A549 (cell line): Measurements from ENCODE around the gene CAVIN1. TPM values are rescaled to one million over a fixed set of nuclear protein-coding genes. Genes with fewer than 3 reads are reported as not detected.
A peak's percentile ranks its signal among the peaks of the same experiment; 100 is the strongest.

Experiments
- ATAC-seq, 2 experiments: fragments of 200-7000 bp in 1 of 2; fragments of >200 bp in 1 of 2; cut with Nextera tagmentation in 1 of 2; cut with Tn5 transposase in 1 of 2; 3 replicates each; pipeline versions ENCODE4 v1.8.0 to v1.9.1; 2018 to 2020; ENCODE audit warnings: mild to moderate bottlenecking in 1 of 2, moderate library complexity in 1 of 2
- CTCF ChIA-PET: fragments of 300-600 bp; sonication (Branson Sonifier 250); formaldehyde crosslinking; extraction: SDS; loops from one replicate; lab custom pipeline; 2021; ENCODE audit warnings: antibody characterized with exemption, inconsistent platforms; lab: Yijun Ruan, JAX
- POLR2A ChIA-PET: fragments of 350-600 bp; formaldehyde crosslinking; extraction: SDS; loops from one replicate; lab custom pipeline; 2021; ENCODE audit warnings: antibody characterized with exemption, inconsistent platforms; lab: Yijun Ruan, JAX
- DNase-seq, 2 experiments: peaks; one replicate each; pipeline versions ENCODE4 v3.0.0 to v3.0.0-alpha.2; 2011 to 2016; ENCODE audit warnings: low read depth in 1 of 2, low spot score in 1 of 2
- FAIRE-seq: peaks from 2 replicates; lab custom pipeline; 2011; peaks lifted over from hg19 to GRCh38; lab: Jason Lieb, UNC
- H3K27ac ChIP-seq, 2 experiments: fragments of >200 bp; sonication (Bioruptor Twin); formaldehyde crosslinking; 3 replicates each; pipeline ENCODE4 v1.5.1; 2016 to 2017
- H3K4me1 ChIP-seq: fragments of >200 bp; sonication (Bioruptor Twin); formaldehyde crosslinking; 3 replicates; pipeline ENCODE4 v1.6.1; 2016
- H3K4me2 ChIP-seq: fragments of >200 bp; sonication (Bioruptor Twin); formaldehyde crosslinking; 3 replicates; pipeline ENCODE4 v1.6.1; 2016
- H3K4me3 ChIP-seq: fragments of >200 bp; sonication (Bioruptor Twin); formaldehyde crosslinking; 3 replicates; pipeline ENCODE4 v1.5.1; 2016
- H3K9me3 ChIP-seq: fragments of >200 bp; sonication (Bioruptor Twin); formaldehyde crosslinking; 3 replicates; pipeline ENCODE4 v1.6.1; 2016
- CBX8 ChIP-seq: fragments of 200-600 bp; sonication (generic); IDR thresholded peaks from 2 replicates; pipeline ENCODE4 v1.6.1; 2016
- CEBPB ChIP-seq, 2 experiments: fragments of >200 bp in 1 of 2; sonication (Bioruptor Twin) in 1 of 2; formaldehyde crosslinking in 1 of 2; IDR thresholded peaks; 2 replicates each; pipeline ENCODE4 v1.6.1; 2012 to 2016
- CHD2 ChIP-seq: fragments of 150-350 bp; IDR thresholded peaks from 2 replicates; pipeline ENCODE4 v1.6.1; 2014; ENCODE audit warnings: low read length; ENCODE audit not compliant: partially characterized antibody
- EHF ChIP-seq: fragments of 250-450 bp; sonication (Bioruptor Pico); IDR thresholded peaks from 2 replicates; pipeline ENCODE4 v1.5.0; 2020; ENCODE audit warnings: mild to moderate bottlenecking
- ESRRA ChIP-seq: fragments of 150-350 bp; IDR thresholded peaks from 2 replicates; pipeline ENCODE4 v1.6.1; 2014; ENCODE audit warnings: mild to moderate bottlenecking, low read length, borderline replicate concordance
- GATA3 ChIP-seq: IDR thresholded peaks from 2 replicates; pipeline ENCODE4 v1.6.1; 2012; ENCODE audit warnings: borderline replicate concordance
- HEYL ChIP-seq: fragments of 250-450 bp; sonication (Bioruptor Pico); IDR thresholded peaks from 2 replicates; pipeline ENCODE4 v1.8.0; 2021; ENCODE audit warnings: mild to moderate bottlenecking, moderate library complexity
- HOXA7 ChIP-seq: fragments of 250-450 bp; sonication (Bioruptor Pico); IDR thresholded peaks from 2 replicates; pipeline ENCODE4 v1.5.0; 2020; ENCODE audit warnings: mild to moderate bottlenecking, moderate library complexity
- HOXB13 ChIP-seq: fragments of 250-450 bp; sonication (Bioruptor Pico); IDR thresholded peaks from 2 replicates; pipeline ENCODE4 v1.5.0; 2020; ENCODE audit warnings: low read depth, mild to moderate bottlenecking, moderate library complexity
- KDM1A ChIP-seq: fragments of 200-600 bp; sonication (generic); IDR thresholded peaks from 2 replicates; pipeline ENCODE4 v1.6.1; 2016; ENCODE audit warnings: low read depth, mild to moderate bottlenecking
- KDM5A ChIP-seq: fragments of 200-600 bp; sonication (generic); IDR thresholded peaks from 2 replicates; pipeline ENCODE4 v1.6.1; 2016; ENCODE audit warnings: antibody characterized with exemption, mild to moderate bottlenecking
- MAZ ChIP-seq: fragments of 150-350 bp; IDR thresholded peaks from 2 replicates; pipeline ENCODE4 v1.6.1; 2014; ENCODE audit warnings: antibody characterized with exemption, low read depth, low read length, borderline replicate concordance
- NR3C1 ChIP-seq: fragments of >200 bp; sonication (Bioruptor Twin); formaldehyde crosslinking; IDR thresholded peaks from 3 replicates; pipeline ENCODE4 v1.6.1; 2017
- POLR2A ChIP-seq: IDR thresholded peaks from 2 replicates; pipeline ENCODE4 v1.6.1; 2012; ENCODE audit warnings: mild to moderate bottlenecking, low read length
- RAD21 ChIP-seq, 2 experiments: fragments of >200 bp in 1 of 2; sonication (Bioruptor Twin) in 1 of 2; formaldehyde crosslinking in 1 of 2; IDR thresholded peaks in 1 of 2; conservative IDR thresholded peaks in 1 of 2; 2 replicates in 1 of 2; 3 replicates in 1 of 2; pipeline ENCODE4 v1.6.1; 2012 to 2018; ENCODE audit warnings: inconsistent platforms in 1 of 2
- RARB ChIP-seq: fragments of 250-450 bp; sonication (Bioruptor Pico); IDR thresholded peaks from 2 replicates; pipeline ENCODE4 v1.8.0; 2021; ENCODE audit warnings: mild to moderate bottlenecking, moderate library complexity
- TP53 ChIP-seq: fragments of 250-450 bp; sonication (Bioruptor Pico); IDR thresholded peaks from 2 replicates; pipeline ENCODE4 v1.5.0; 2021; ENCODE audit warnings: mild to moderate bottlenecking, moderate library complexity
- ZC3H11A ChIP-seq: fragments of 450-650 bp; IDR thresholded peaks from 2 replicates; pipeline ENCODE4 v1.6.1; 2014; ENCODE audit warnings: antibody characterized with exemption, mild to moderate bottlenecking
- ZFP36 ChIP-seq: fragments of 450-650 bp; IDR thresholded peaks from 2 replicates; pipeline ENCODE4 v1.6.1; 2014; ENCODE audit warnings: borderline replicate concordance; ENCODE audit not compliant: partially characterized antibody
- WGBS: methylation state at CpG from one replicate; pipeline ENCODE4 v1.1.6; 2017; ENCODE audit errors: missing lambda C conversion rate; 5-methylcytosine and 5-hydroxymethylcytosine counted together
- polyA plus RNA-seq, 4 experiments: library from polyadenylated mRNA; depleted of rRNA in 3 of 4; stranded (reverse); fragments of >200 nt; fragmentation: RNase III in 1 of 4; extraction: RNeasy Plus Mini Kit Qiagen cat#74134 plus additional on column Dnase treatment in 1 of 4; gene quantifications; 2 replicates in 3 of 4; 3 replicates in 1 of 4; pipeline ENCODE4 v1.2.3, GENCODE V29; 2011 to 2017
- TF ChIP-seq, protein P1 (sequence below): IDR thresholded peaks from 2 replicates; pipeline ENCODE4 v1.6.1; 2012
- TF ChIP-seq, protein P2 (sequence below): fragments of >200 bp; sonication (Bioruptor Twin); formaldehyde crosslinking; IDR thresholded peaks from 3 replicates; pipeline ENCODE4 v1.5.1; 2016
- TF ChIP-seq, protein P3 (sequence below): fragments of 150-350 bp; IDR thresholded peaks from 2 replicates; pipeline ENCODE4 v1.6.1; 2014; ENCODE audit warnings: low read depth, mild to moderate bottlenecking, low read length
- TF ChIP-seq, protein P4 (sequence below): fragments of 250-450 bp; sonication (Bioruptor Pico); IDR thresholded peaks from 2 replicates; pipeline ENCODE4 v1.5.0; 2021; ENCODE audit warnings: mild to moderate bottlenecking, moderate library complexity, borderline replicate concordance
- TF ChIP-seq, protein P5 (sequence below): fragments of >200 bp; sonication (Bioruptor Twin); formaldehyde crosslinking; IDR thresholded peaks from 3 replicates; pipeline ENCODE4 v1.6.1; 2016

CAVIN1 gene
- polyA plus RNA-seq, 2 of the 4 experiments (the other 2 are of a cell fraction), result 101 to 371 TPM

DNA sequence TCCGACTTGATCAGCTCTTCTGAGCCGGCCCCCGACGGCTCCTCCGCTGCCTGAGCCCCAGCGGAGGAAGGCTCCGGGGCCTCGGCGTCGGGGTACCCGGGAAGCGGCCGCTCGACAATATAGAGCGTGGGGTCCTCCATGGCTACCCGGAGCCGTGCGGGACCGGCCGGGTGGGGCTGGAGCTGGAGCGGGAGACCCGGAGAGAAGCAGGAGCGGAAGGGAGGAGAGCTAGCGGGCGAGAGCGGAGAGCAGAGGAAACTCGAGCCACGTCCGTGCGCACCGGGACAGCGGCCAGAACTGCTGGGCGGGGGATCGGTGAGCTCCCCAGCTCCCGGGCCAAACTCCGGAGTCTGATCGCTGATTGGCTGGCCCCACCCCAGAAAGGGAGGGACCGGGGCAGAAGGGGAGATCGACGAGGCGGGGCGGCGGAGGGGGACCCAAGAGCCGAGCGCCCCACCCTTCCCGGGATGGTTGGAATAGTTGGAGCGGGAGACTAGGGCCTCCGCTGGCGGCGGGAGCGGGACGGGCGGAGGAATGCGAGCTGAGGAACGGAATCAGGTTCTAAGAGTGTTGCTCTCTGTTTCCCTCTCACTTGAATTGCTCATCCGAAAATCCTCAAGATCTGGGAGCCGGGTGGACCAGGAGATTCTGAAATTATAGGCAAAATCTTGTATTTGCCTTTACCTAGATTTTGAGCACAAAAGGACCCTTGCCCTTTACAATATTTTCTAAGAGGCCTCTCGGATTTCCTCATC, at the start of gene CAVIN1 (continued):
- peak in 1 of 2 experiments; percentile 18; a peak in 1 of 5 replicates for TF ChIP-seq RAD21 (conservative IDR thresholded peaks at IDR 0.05 in 1 of 2, IDR thresholded peaks at IDR 0.05 in 1 of 2)

DNA sequence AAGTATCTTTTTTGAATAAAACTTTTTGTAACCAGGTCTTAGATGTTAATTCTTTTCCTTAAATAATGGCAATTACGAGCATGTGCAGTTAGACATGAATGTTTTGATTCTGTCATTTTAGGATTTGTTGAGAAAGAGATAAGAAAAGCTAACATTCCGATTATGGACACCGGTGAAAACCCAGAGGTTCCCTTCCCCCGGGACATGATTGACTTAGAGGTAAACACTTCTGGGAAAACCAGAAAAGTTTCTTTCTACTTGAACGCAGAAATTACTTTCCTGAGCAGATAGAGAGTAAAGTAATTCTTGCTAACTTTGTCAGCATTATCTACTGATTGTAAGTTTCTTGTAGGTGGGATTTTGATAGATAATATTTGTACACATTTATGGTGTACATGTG, 44.8 kb upstream of the CAVIN1 start:
- H3K9me3 ChIP-seq, result no peaks in the 10 kb centered on the region
- ChIA-PET POLR2A (no interaction called here), CTCF (interaction anchor here (1.5 to 2.4 kb wide), 5 partner anchors 8 to 50 kb away, joined by 3 to 15 read pairs (median 9); partner anchors contain the start of gene CAVIN1)
- H3K4me1 ChIP-seq, result peaks cover 33% of the 10 kb centered on the region
- no peak overlapping the region for H3K4me3 ChIP-seq
- no peak for ATAC-seq
- no peak for TF ChIP-seq HOXA7 (CRISPR knock-in tag)
- no peak for TF ChIP-seq POLR2A
- TF ChIP-seq CBX8, result no peak
- TF ChIP-seq ZC3H11A, result no peak
- no peak for TF ChIP-seq CHD2
- no peak for TF ChIP-seq RAD21 (conservative IDR thresholded peaks at IDR 0.05 in 1 of 2, IDR thresholded peaks at IDR 0.05 in 1 of 2)
- TF ChIP-seq TP53 (CRISPR knock-in tag), result no peak
- no peak for TF ChIP-seq CEBPB (IDR thresholded peaks at IDR 0.05)
- no peak for TF ChIP-seq GATA3
- TF ChIP-seq NR3C1, result no peak
- TF ChIP-seq HEYL (CRISPR knock-in tag), result no peak
- TF ChIP-seq EHF (CRISPR knock-in tag), result no peak
- TF ChIP-seq KDM5A, result no peak
- TF ChIP-seq ESRRA, result no peak
- TF ChIP-seq, protein P1, sequence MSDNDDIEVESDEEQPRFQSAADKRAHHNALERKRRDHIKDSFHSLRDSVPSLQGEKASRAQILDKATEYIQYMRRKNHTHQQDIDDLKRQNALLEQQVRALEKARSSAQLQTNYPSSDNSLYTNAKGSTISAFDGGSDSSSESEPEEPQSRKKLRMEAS, result no peak
- TF ChIP-seq HOXB13 (CRISPR knock-in tag), result no peak
- 74% methylated on average over 5 of the region's 5 CpGs for WGBS
- DNase-seq, result no peak
- no peak overlapping the region for H3K27ac ChIP-seq
- H3K4me2 ChIP-seq, result no peak overlapping the region
- FAIRE-seq, result no peak

DNA sequence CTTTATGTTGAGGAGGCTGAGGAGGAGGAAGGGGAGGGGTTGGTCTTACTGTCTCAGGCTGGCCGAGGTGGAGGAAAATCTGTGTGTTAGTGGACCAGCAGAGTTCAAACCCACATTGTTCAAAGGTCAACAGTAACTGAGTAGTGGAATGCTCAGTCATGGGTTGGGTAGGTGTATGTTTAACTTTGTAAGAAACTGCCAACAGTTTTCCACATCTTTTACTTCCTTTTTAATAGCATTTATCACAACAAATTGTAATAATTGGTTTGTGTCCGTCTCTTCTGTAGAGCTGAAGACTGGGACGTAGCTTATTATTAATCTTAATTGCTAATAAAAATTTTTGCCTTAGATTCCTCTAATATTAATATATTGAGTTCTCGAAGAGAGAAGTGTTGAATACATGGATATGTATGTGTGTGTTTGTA, 40.9 kb upstream of the CAVIN1 start:
- ATAC-seq (peak in 1 of 2 experiments; percentile 76; a peak in 3 of 6 replicates), DNase-seq (peak in 1 of 2 experiments; percentile 67), FAIRE-seq (peak; percentile 72)
- CTCF ChIA-PET, result interaction anchor here (0.7 to 4.2 kb wide), 10 partner anchors 8 to 153 kb away, joined by 3 to 25 read pairs (median 6); no protein-coding TSS in a partner anchor
- Histone ChIP-seq H3K4me2 (peak overlapping the region; percentile 70), H3K9me3 (no peaks in the 10 kb centered on the region), H3K27ac (peak overlapping the region; percentile 55 to 79), H3K4me3 (0 out of 3 replicates have a peak overlapping the region, but pooled peaks have one; percentile 7), H3K4me1 (peaks cover 35% of the 10 kb centered on the region)
- POLR2A ChIA-PET, result no interaction called here
- TF ChIP-seq, protein P2, sequence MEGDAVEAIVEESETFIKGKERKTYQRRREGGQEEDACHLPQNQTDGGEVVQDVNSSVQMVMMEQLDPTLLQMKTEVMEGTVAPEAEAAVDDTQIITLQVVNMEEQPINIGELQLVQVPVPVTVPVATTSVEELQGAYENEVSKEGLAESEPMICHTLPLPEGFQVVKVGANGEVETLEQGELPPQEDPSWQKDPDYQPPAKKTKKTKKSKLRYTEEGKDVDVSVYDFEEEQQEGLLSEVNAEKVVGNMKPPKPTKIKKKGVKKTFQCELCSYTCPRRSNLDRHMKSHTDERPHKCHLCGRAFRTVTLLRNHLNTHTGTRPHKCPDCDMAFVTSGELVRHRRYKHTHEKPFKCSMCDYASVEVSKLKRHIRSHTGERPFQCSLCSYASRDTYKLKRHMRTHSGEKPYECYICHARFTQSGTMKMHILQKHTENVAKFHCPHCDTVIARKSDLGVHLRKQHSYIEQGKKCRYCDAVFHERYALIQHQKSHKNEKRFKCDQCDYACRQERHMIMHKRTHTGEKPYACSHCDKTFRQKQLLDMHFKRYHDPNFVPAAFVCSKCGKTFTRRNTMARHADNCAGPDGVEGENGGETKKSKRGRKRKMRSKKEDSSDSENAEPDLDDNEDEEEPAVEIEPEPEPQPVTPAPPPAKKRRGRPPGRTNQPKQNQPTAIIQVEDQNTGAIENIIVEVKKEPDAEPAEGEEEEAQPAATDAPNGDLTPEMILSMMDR, result no peak
- 0 out of 2 replicates have a peak, but pooled peaks have one; percentile 53 for TF ChIP-seq HOXA7 (CRISPR knock-in tag)
- 27% methylated on average over 4 of the region's 4 CpGs for WGBS

DNA sequence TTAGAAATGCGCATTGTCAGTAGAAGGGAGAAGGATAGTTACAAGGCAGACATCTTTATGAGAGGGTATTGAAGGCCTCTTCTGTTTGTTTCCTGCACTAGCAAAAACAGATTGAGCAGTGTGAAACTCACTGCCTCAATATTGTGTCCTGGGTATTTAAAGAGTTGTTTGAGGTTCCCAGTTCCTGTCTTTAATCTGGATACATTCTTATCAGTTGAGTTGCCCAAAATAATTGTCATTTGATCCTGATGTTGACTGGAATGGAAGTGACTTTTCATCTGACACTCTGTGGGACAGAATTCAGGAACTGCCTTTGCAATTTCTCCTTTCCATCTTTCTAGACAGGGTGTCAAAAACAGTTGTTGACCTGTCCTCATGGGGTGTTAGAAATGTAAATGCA, 37.3 kb upstream of the CAVIN1 start:
- peak overlapping the region; percentile 28 to 88; a peak in 5 of 6 replicates for H3K27ac ChIP-seq
- ChIA-PET POLR2A (interaction anchor here (1.3 to 1.7 kb wide), 2 partner anchors 37 to 67 kb away, joined by 4 to 6 read pairs; partner anchors contain the start of gene CAVIN1), CTCF (interaction anchor here (0.9 to 3.8 kb wide), 19 partner anchors 9 to 238 kb away, joined by 3 to 20 read pairs (median 5); partner anchors contain the start of gene CAVIN1)
- H3K4me1 ChIP-seq, result peaks cover 54% of the 10 kb centered on the region
- ATAC-seq (no peak), FAIRE-seq (no peak), DNase-seq (no peak)
- WGBS, result 93% methylated on average over 1 of the region's 1 CpG
- H3K9me3 ChIP-seq, result no peaks in the 10 kb centered on the region
- H3K4me3 ChIP-seq, result peak overlapping the region; percentile 83
- H3K4me2 ChIP-seq, result peak overlapping the region; percentile 88
- TF ChIP-seq, protein P3, sequence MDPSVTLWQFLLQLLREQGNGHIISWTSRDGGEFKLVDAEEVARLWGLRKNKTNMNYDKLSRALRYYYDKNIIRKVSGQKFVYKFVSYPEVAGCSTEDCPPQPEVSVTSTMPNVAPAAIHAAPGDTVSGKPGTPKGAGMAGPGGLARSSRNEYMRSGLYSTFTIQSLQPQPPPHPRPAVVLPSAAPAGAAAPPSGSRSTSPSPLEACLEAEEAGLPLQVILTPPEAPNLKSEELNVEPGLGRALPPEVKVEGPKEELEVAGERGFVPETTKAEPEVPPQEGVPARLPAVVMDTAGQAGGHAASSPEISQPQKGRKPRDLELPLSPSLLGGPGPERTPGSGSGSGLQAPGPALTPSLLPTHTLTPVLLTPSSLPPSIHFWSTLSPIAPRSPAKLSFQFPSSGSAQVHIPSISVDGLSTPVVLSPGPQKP, result no peak
- TF ChIP-seq HEYL (CRISPR knock-in tag), result no peak
- TF ChIP-seq, protein P1, result no peak
- no peak for TF ChIP-seq CBX8
- TF ChIP-seq ZFP36, result no peak
- TF ChIP-seq RARB (CRISPR knock-in tag), result no peak
- TF ChIP-seq, protein P4, sequence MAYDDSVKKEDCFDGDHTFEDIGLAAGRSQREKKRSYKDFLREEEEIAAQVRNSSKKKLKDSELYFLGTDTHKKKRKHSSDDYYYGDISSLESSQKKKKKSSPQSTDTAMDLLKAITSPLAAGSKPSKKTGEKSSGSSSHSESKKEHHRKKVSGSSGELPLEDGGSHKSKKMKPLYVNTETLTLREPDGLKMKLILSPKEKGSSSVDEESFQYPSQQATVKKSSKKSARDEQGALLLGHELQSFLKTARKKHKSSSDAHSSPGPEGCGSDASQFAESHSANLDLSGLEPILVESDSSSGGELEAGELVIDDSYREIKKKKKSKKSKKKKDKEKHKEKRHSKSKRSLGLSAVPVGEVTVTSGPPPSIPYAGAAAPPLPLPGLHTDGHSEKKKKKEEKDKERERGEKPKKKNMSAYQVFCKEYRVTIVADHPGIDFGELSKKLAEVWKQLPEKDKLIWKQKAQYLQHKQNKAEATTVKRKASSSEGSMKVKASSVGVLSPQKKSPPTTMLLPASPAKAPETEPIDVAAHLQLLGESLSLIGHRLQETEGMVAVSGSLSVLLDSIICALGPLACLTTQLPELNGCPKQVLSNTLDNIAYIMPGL (CRISPR knock-in tag), result no peak
- no peak for TF ChIP-seq MAZ
- TF ChIP-seq, protein P5, sequence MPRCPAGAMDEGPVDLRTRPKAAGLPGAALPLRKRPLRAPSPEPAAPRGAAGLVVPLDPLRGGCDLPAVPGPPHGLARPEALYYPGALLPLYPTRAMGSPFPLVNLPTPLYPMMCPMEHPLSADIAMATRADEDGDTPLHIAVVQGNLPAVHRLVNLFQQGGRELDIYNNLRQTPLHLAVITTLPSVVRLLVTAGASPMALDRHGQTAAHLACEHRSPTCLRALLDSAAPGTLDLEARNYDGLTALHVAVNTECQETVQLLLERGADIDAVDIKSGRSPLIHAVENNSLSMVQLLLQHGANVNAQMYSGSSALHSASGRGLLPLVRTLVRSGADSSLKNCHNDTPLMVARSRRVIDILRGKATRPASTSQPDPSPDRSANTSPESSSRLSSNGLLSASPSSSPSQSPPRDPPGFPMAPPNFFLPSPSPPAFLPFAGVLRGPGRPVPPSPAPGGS, result no peak
- TF ChIP-seq KDM1A, result no peak
